Tibial nerve (tissue), 4 donors: Measurements from ENCODE around the gene CIAO2B. TPM values are rescaled to one million over a fixed set of nuclear protein-coding genes. Genes with fewer than 3 reads are reported as not detected.
"Not testable (repeated sequence)": the region's sequence is repeated elsewhere in the genome, so short reads cannot be mapped to it uniquely, and the experiment has no call there.

Source experiments
- DNase-seq, 2 donors: peaks; one replicate each; pipeline ENCODE4 v3.0.0-alpha.2; 2019; ENCODE audit warnings: low spot score in 2 of 2
- H3K27ac ChIP-seq, 4 donors: fragments of 200-600 bp; sonication (generic) in 3 of 4; one replicate each; pipeline ENCODE4 v1.5.1; 2017 to 2019; ENCODE audit warnings: mild to moderate bottlenecking in 1 of 4
- H3K27me3 ChIP-seq, 2 donors: fragments of 200-600 bp; sonication (generic) in 1 of 2; one replicate each; pipeline versions ENCODE4 v1.5.1 to v1.6.0; 2017 to 2019
- H3K36me3 ChIP-seq, 3 donors: fragments of 200-600 bp; sonication (generic); one replicate each; pipeline ENCODE4 v1.5.1; 2018 to 2019
- H3K4me1 ChIP-seq, 4 donors: fragments of 200-600 bp; sonication (generic) in 3 of 4; one replicate each; pipeline ENCODE4 v1.5.1; 2017 to 2019
- H3K4me3 ChIP-seq, 4 donors: fragments of 200-600 bp; sonication (generic) in 3 of 4; one replicate each; pipeline ENCODE4 v1.5.1; 2017 to 2019; ENCODE audit warnings: mild to moderate bottlenecking in 1 of 4, moderate library complexity in 1 of 4
- H3K9me3 ChIP-seq, 4 donors: fragments of 200-600 bp; sonication (generic) in 3 of 4; one replicate each; pipeline ENCODE4 v1.5.1; 2017 to 2019
- EP300 ChIP-seq, 2 donors: sonication (generic); formaldehyde crosslinking; IDR thresholded peaks; one replicate each; pipeline ENCODE4 v1.6.1; 2017; ENCODE audit warnings: antibody characterized with exemption in 2 of 2, mild to moderate bottlenecking in 1 of 2
- POLR2A ChIP-seq, 2 donors: fragments of 450-650 bp; IDR thresholded peaks; one replicate each; pipeline ENCODE4 v1.6.1; 2017; ENCODE audit warnings: antibody characterized with exemption in 2 of 2, mild to moderate bottlenecking in 2 of 2, moderate library complexity in 2 of 2
- WGBS, 2 donors: methylation state at CpG; one replicate each; pipeline ENCODE4 v1.1.5; 2018; 5-methylcytosine and 5-hydroxymethylcytosine counted together
- total RNA-seq, 4 donors: library from RNA; depleted of rRNA; stranded (reverse); fragments of >200 nt; gene quantifications; one replicate each; pipeline ENCODE4 v1.1.0, GENCODE V29; 2016
- TF ChIP-seq, protein P1 (sequence below), 5 experiments: fragments of 200-600 bp in 3 of 5; fragments of 450-650 bp in 2 of 5; sonication (generic) in 3 of 5; IDR thresholded peaks; one replicate each; pipeline ENCODE4 v1.5.1; 2016 to 2019; ENCODE audit warnings: antibody characterized with exemption in 5 of 5, mild to moderate bottlenecking in 3 of 5, moderate library complexity in 2 of 5

CIAO2B gene
- total RNA-seq, 4 donors from 2014 or later: 57.1 to 111 (median 89.9) TPM

DNA sequence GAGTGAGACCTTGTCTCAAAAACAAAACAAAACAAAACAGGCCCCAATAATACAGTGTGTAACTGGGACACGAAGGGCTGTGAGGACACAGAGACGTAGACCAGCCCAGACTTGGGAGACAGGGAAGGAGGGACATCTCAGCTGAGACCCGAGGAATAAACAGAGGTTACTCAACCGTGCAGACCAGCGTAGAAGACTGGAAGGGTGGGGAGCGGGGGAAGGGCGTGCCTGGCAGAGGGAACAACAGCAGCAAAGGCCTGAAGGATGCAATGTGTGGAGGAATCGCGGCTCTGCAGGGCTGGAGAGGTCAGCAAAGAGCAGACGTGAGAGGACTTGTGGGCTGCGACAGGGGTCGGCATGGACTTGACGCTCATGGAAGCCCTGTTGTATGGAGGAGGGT is 42.5 kb upstream of the CIAO2B start:
- TF ChIP-seq, protein P1, sequence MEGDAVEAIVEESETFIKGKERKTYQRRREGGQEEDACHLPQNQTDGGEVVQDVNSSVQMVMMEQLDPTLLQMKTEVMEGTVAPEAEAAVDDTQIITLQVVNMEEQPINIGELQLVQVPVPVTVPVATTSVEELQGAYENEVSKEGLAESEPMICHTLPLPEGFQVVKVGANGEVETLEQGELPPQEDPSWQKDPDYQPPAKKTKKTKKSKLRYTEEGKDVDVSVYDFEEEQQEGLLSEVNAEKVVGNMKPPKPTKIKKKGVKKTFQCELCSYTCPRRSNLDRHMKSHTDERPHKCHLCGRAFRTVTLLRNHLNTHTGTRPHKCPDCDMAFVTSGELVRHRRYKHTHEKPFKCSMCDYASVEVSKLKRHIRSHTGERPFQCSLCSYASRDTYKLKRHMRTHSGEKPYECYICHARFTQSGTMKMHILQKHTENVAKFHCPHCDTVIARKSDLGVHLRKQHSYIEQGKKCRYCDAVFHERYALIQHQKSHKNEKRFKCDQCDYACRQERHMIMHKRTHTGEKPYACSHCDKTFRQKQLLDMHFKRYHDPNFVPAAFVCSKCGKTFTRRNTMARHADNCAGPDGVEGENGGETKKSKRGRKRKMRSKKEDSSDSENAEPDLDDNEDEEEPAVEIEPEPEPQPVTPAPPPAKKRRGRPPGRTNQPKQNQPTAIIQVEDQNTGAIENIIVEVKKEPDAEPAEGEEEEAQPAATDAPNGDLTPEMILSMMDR (IDR thresholded peaks at IDR 0.05): no peak
- TF ChIP-seq POLR2A (IDR thresholded peaks at IDR 0.05) (no peak), EP300 (IDR thresholded peaks at IDR 0.05) (no peak)
- Histone ChIP-seq H3K36me3 (no peaks in the 10 kb centered on the region), H3K27ac (no peak overlapping the region), H3K27me3 (no peaks in the 10 kb centered on the region), H3K9me3 (no peaks in the 10 kb centered on the region), H3K4me3 (no peak overlapping the region), H3K4me1 (peaks cover 0 to 26% (median 5%) of the 10 kb centered on the region in 4 donors)
- no peak for DNase-seq
- WGBS, 2 donors: 41 to 47% methylated on average over 13 of the region's 13 CpGs

DNA sequence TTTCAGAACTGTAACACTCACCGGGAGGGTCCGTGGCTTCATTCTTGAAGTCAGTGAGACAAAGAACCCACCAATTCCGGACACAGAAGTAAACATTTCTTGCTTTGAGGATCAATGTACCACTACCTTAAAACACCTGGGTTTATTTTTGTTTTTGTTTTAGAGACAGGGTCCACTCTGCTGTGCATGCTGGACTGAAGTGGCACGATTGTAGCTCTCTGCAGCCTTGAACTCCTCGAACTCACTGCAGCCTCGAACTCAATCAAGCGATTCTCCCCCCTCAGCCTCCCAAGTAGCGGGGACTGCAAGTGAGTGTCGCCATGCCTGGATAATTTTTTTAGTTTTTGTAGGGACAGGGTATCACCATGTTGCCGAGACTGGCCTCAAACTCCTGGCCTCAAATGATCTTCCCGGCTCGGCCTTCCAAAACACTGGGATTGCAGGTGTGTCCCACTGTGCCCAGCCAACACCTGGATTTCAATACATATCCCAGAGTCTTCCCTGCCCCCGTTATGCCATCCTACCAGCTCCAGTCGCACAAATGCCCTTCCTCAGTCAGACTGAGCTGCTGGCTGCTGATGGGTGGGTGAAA is 41.2 kb upstream of the CIAO2B start:
- WGBS, 2 donors: 80 to 85% methylated on average over 14 of the region's 14 CpGs

GRCh38 chr16:66974932-66975246 is 40.7 kb upstream of the CIAO2B start:
- not testable (repeated sequence) for H3K27ac ChIP-seq, DNase-seq, H3K36me3 ChIP-seq, H3K4me3 ChIP-seq, H3K9me3 ChIP-seq, H3K27me3 ChIP-seq
- 43 to 47% methylated on average over 11 of the region's 11 CpGs for WGBS, 2 donors
- peaks cover 0 to 26% (median 5%) of the 10 kb centered on the region in 4 donors for H3K4me1 ChIP-seq

More for the DNA sequence above, 41.2 kb upstream of the CIAO2B start:
- Histone ChIP-seq H3K4me3 (no peak overlapping the region), H3K36me3 (no peaks in the 10 kb centered on the region), H3K9me3 (no peaks in the 10 kb centered on the region), H3K27ac (no peak overlapping the region), H3K4me1 (peaks cover 0 to 26% (median 5%) of the 10 kb centered on the region in 4 donors), H3K27me3 (no peaks in the 10 kb centered on the region)
- TF ChIP-seq POLR2A (IDR thresholded peaks at IDR 0.05): no peak
- no peak for TF ChIP-seq EP300 (IDR thresholded peaks at IDR 0.05)
- TF ChIP-seq, protein P1 (IDR thresholded peaks at IDR 0.05): no peak
- DNase-seq: no peak

DNA sequence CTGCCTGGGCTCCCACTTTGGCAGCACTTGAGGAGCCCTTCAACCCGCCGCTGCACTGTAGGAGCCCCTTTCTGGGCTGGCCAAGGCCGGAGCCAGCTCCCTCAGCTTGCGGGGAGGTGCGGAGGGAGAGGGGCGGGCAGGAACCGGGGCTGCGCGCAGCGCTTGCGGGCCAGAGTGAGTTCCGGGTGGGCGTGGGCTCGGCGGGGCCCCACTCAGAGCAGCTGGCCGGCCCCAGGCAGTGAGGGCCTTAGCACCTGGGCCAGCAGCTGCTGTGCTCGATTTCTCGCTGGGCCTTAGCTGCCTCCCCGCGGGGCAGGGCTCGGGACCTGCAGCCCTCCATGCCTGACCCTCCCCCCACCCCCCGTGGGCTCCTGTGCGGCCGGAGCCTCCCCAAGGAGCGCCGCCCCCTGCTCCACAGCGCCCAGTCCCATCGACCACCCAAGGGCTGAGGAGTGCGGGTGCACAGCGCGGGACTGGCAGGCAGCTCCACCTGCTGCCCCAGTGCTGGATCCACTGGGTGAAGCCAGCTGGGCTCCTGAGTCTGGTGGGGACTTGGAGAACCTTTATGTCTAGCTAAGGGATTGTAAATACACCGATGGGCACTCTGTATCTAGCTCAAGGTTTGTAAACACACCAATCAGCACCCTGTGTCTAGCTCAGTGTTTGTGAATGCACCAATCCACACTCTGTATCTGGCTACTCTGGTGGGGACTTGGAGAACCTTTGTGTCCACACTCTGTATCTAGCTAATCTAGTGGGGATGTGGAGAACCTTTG is 40.1 kb upstream of the CIAO2B start:
- not testable (repeated sequence) for H3K27ac ChIP-seq, H3K4me3 ChIP-seq, DNase-seq, H3K27me3 ChIP-seq, H3K36me3 ChIP-seq, H3K9me3 ChIP-seq
- peaks cover 0 to 21% (median 4%) of the 10 kb centered on the region in 4 donors for H3K4me1 ChIP-seq
- 83 to 92% methylated on average over 7 to 12 of the region's 32 CpGs for WGBS, 2 donors

GRCh38 chr16:66973716-66974115 is 39.5 kb upstream of the CIAO2B start:
- no peak overlapping the region for H3K4me3 ChIP-seq
- H3K4me1 ChIP-seq: peaks cover 0 to 15% (median 1%) of the 10 kb centered on the region in 4 donors
- H3K27ac ChIP-seq: no peak overlapping the region
- no peak for DNase-seq
- no peaks in the 10 kb centered on the region for H3K36me3 ChIP-seq
- TF ChIP-seq POLR2A (IDR thresholded peaks at IDR 0.05): no peak
- TF ChIP-seq, protein P1 (IDR thresholded peaks at IDR 0.05): no peak
- TF ChIP-seq EP300 (IDR thresholded peaks at IDR 0.05): no peak
- WGBS, 2 donors: 90 to 98% methylated on average over 4 to 6 of the region's 6 CpGs
- H3K9me3 ChIP-seq: no peaks in the 10 kb centered on the region
- H3K27me3 ChIP-seq: no peaks in the 10 kb centered on the region

- Histone ChIP-seq H3K4me3 (no peak overlapping the region), H3K27ac (no peak overlapping the region), H3K36me3 (no peaks in the 10 kb centered on the region), H3K9me3 (no peaks in the 10 kb centered on the region), H3K27me3 (no peaks in the 10 kb centered on the region), H3K4me1 (peaks cover 0 to 8% (median 1%) of the 10 kb centered on the region in 4 donors)
- TF ChIP-seq EP300 (IDR thresholded peaks at IDR 0.05): no peak
- TF ChIP-seq, protein P1 (IDR thresholded peaks at IDR 0.05): no peak
- TF ChIP-seq POLR2A (IDR thresholded peaks at IDR 0.05): no peak
- WGBS, 2 donors: 61 to 79% methylated on average over 9 of the region's 9 CpGs
- no peak for DNase-seq
Observed at GRCh38 chr16:66972983-66973382, 38.8 kb upstream of the CIAO2B start.
